ENCODE results near the gene PLA2G5.

- TF ChIP-seq, protein P1, sequence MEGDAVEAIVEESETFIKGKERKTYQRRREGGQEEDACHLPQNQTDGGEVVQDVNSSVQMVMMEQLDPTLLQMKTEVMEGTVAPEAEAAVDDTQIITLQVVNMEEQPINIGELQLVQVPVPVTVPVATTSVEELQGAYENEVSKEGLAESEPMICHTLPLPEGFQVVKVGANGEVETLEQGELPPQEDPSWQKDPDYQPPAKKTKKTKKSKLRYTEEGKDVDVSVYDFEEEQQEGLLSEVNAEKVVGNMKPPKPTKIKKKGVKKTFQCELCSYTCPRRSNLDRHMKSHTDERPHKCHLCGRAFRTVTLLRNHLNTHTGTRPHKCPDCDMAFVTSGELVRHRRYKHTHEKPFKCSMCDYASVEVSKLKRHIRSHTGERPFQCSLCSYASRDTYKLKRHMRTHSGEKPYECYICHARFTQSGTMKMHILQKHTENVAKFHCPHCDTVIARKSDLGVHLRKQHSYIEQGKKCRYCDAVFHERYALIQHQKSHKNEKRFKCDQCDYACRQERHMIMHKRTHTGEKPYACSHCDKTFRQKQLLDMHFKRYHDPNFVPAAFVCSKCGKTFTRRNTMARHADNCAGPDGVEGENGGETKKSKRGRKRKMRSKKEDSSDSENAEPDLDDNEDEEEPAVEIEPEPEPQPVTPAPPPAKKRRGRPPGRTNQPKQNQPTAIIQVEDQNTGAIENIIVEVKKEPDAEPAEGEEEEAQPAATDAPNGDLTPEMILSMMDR (IDR thresholded peaks at IDR 0.05): no peak
- TF ChIP-seq POLR2A (IDR thresholded peaks at IDR 0.05; ENCODE audit: low read depth): no peak
- TF ChIP-seq EP300 (IDR thresholded peaks at IDR 0.05): no peak
- no peak for TF ChIP-seq POLR2AphosphoS5 (IDR thresholded peaks at IDR 0.05)
Observed at GRCh38 chr1:20115916-20116315, 45.9 kb downstream of the PLA2G5 start.
